ENCODE data around the gene ADCY4.

GRCh38 chr14:24297190-24297964 lies 37.5 kb downstream of the ADCY4 start:
- no peak for TF ChIP-seq CTCF (IDR thresholded peaks at IDR 0.05)
- no peak for TF ChIP-seq POLR2A (IDR thresholded peaks at IDR 0.05)
- no peak for TF ChIP-seq EP300 (IDR thresholded peaks at IDR 0.05)

Data from ovary (tissue), 3 donors.